ENCODE results near the gene RIMBP2.

Gene RIMBP2

DNA sequence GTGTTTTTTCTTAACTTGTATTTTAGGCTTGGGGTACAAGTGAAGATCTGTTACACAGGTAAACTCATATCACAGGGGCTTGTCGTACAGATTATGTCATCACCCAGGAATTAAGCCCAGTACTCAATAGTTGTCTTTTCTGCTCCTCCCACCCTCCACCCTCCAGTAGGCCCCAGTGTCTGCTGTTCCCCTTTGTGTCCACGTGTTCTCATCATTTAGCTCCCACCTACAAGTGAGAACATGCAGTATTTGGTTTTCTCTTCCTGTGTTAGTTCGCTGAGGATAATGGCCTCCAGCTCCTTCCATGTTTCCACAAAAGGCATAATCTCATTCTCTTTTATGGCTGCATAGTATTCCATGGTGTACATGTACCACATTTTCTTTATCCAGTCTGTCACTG is 166.7 kb downstream of the RIMBP2 start:
- ATAC-seq (ENCODE audit: insufficient read depth, low read depth) (no peak), DNase-seq (no peak)
- no peak overlapping the region for H2AFZ ChIP-seq (ENCODE audit: low read depth, low read length)
- H3K9ac ChIP-seq (ENCODE audit: low read depth, low read length): no peak overlapping the region
- H3K4me2 ChIP-seq (ENCODE audit: insufficient read depth, low read length): no peak overlapping the region
- TF ChIP-seq EZH2 (IDR thresholded peaks at IDR 0.05; ENCODE audit: borderline replicate concordance, low read depth, low read length, severe bottlenecking): no peak
- TF ChIP-seq, protein P1, sequence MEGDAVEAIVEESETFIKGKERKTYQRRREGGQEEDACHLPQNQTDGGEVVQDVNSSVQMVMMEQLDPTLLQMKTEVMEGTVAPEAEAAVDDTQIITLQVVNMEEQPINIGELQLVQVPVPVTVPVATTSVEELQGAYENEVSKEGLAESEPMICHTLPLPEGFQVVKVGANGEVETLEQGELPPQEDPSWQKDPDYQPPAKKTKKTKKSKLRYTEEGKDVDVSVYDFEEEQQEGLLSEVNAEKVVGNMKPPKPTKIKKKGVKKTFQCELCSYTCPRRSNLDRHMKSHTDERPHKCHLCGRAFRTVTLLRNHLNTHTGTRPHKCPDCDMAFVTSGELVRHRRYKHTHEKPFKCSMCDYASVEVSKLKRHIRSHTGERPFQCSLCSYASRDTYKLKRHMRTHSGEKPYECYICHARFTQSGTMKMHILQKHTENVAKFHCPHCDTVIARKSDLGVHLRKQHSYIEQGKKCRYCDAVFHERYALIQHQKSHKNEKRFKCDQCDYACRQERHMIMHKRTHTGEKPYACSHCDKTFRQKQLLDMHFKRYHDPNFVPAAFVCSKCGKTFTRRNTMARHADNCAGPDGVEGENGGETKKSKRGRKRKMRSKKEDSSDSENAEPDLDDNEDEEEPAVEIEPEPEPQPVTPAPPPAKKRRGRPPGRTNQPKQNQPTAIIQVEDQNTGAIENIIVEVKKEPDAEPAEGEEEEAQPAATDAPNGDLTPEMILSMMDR (IDR thresholded peaks at IDR 0.05; ENCODE audit: borderline replicate concordance, extremely low read depth, low read length, poor library complexity, severe bottlenecking): no peak
- no peak overlapping the region for H3K4me3 ChIP-seq (ENCODE audit: low read depth in 1 of 2, low read length in 2 of 2)
- H3K4me1 ChIP-seq (ENCODE audit: insufficient read depth, low read length): no peaks in the 10 kb centered on the region
- H3K36me3 ChIP-seq (ENCODE audit: insufficient read depth, low read length): no peaks in the 10 kb centered on the region
- H3K27ac ChIP-seq (ENCODE audit: low read length): no peak overlapping the region
- no peaks in the 10 kb centered on the region for H4K20me1 ChIP-seq (ENCODE audit: insufficient read depth, low read length)
- no peaks in the 10 kb centered on the region for H3K79me2 ChIP-seq (ENCODE audit: insufficient read depth, low read length)
- no peaks in the 10 kb centered on the region for H3K9me3 ChIP-seq (ENCODE audit: insufficient read depth, low read length, severe bottlenecking)
- H3K27me3 ChIP-seq (ENCODE audit: insufficient read depth, low read length, poor library complexity): no peaks in the 10 kb centered on the region

DNA sequence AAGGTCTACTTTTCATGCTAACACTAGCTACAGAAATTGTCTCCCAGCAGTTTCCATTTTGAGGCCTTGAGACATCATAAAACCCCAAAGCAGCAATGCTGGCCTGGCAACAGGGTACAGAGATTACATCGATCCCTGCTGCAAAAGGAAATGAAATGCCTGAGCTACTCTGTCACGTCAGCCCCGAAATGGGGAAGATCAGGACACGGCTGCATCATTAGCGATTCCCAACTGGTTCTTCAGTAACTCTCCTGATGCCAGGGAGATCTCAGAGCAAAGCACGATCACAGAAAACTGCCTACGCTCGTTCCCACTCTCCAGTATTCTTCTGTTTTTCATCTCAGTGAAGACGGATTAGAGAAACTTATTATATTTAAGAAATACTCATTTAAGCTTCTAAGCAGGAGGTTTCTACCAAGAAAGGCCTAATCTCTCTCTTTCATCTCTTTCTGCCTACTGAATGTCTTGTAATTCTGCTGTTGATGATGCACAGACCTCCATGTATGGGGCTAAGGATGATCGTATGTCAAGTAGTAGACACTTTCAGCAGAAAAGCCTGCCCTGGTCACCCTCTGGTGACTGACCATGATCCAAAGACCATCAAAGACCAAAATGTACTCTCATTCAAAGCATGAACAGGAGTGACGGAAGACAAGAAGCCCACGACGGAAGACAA is 168.5 kb downstream of the RIMBP2 start:
- ATAC-seq (ENCODE audit: insufficient read depth, low read depth) (no peak), DNase-seq (no peak)
- H3K4me1 ChIP-seq (ENCODE audit: insufficient read depth, low read length): no peaks in the 10 kb centered on the region
- H3K27me3 ChIP-seq (ENCODE audit: insufficient read depth, low read length, poor library complexity): no peaks in the 10 kb centered on the region
- H3K4me2 ChIP-seq (ENCODE audit: insufficient read depth, low read length): no peak overlapping the region
- no peaks in the 10 kb centered on the region for H3K36me3 ChIP-seq (ENCODE audit: insufficient read depth, low read length)
- H2AFZ ChIP-seq (ENCODE audit: low read depth, low read length): no peak overlapping the region
- H3K9me3 ChIP-seq (ENCODE audit: insufficient read depth, low read length, severe bottlenecking): no peaks in the 10 kb centered on the region
- no peak overlapping the region for H3K4me3 ChIP-seq (ENCODE audit: low read depth in 1 of 2, low read length in 2 of 2)
- TF ChIP-seq, protein P1 (IDR thresholded peaks at IDR 0.05; ENCODE audit: borderline replicate concordance, extremely low read depth, low read length, poor library complexity, severe bottlenecking): no peak
- TF ChIP-seq EZH2 (IDR thresholded peaks at IDR 0.05; ENCODE audit: borderline replicate concordance, low read depth, low read length, severe bottlenecking): no peak
- H3K79me2 ChIP-seq (ENCODE audit: insufficient read depth, low read length): no peaks in the 10 kb centered on the region
- H4K20me1 ChIP-seq (ENCODE audit: insufficient read depth, low read length): no peaks in the 10 kb centered on the region
- H3K27ac ChIP-seq (ENCODE audit: low read length): no peak overlapping the region
- H3K9ac ChIP-seq (ENCODE audit: low read depth, low read length): no peak overlapping the region

DNA sequence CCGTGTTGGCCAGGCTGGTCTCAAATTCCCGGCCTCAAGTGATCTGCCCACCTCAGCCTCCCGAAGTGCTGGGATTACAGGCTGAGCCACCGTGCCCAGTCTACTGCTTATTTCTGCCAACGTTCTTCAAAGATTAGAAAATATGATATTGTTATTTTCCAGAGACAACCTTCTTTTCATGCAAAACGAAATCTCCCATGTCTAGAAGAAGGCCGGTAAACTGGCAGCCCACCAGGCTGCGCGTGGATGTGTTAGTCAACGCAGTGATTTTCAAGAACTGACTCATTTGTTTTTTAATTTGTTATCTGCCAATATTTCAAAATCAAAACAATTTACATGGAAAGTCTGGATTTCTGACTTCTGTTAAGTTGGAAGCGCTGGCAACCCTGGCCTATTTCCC is 169.6 kb downstream of the RIMBP2 start:
- H3K4me2 ChIP-seq (ENCODE audit: insufficient read depth, low read length): no peak overlapping the region
- DNase-seq (no peak), ATAC-seq (ENCODE audit: insufficient read depth, low read depth) (no peak)
- H3K4me3 ChIP-seq (ENCODE audit: low read depth in 1 of 2, low read length in 2 of 2): no peak overlapping the region
- TF ChIP-seq, protein P1 (IDR thresholded peaks at IDR 0.05; ENCODE audit: borderline replicate concordance, extremely low read depth, low read length, poor library complexity, severe bottlenecking): no peak
- no peak for TF ChIP-seq EZH2 (IDR thresholded peaks at IDR 0.05; ENCODE audit: borderline replicate concordance, low read depth, low read length, severe bottlenecking)
- H3K27ac ChIP-seq (ENCODE audit: low read length): no peak overlapping the region
- H3K9me3 ChIP-seq (ENCODE audit: insufficient read depth, low read length, severe bottlenecking): peaks cover 4% of the 10 kb centered on the region
- no peaks in the 10 kb centered on the region for H3K79me2 ChIP-seq (ENCODE audit: insufficient read depth, low read length)
- H3K4me1 ChIP-seq (ENCODE audit: insufficient read depth, low read length): no peaks in the 10 kb centered on the region
- no peaks in the 10 kb centered on the region for H3K27me3 ChIP-seq (ENCODE audit: insufficient read depth, low read length, poor library complexity)
- no peak overlapping the region for H2AFZ ChIP-seq (ENCODE audit: low read depth, low read length)
- H4K20me1 ChIP-seq (ENCODE audit: insufficient read depth, low read length): no peaks in the 10 kb centered on the region
- no peaks in the 10 kb centered on the region for H3K36me3 ChIP-seq (ENCODE audit: insufficient read depth, low read length)
- H3K9ac ChIP-seq (ENCODE audit: low read depth, low read length): no peak overlapping the region
